HEK293 (cell line): ENCODE measurements around the gene TRAK2.

Source experiments
- CTCF ChIA-PET: fragments of 350-600 bp; formaldehyde crosslinking; extraction: SDS; loops from one replicate; lab custom pipeline; 2021; ENCODE audit warnings: antibody characterized with exemption; lab: Yijun Ruan, JAX
- POLR2A ChIA-PET: fragments of 300-600 bp; formaldehyde crosslinking; extraction: SDS; loops from one replicate; lab custom pipeline; 2020; ENCODE audit warnings: antibody characterized with exemption, inconsistent platforms; lab: Yijun Ruan, JAX
- H3K27ac ChIP-seq: fragments of 200-500 bp; sonication (Bioruptor generic); 2 replicates; pipeline ENCODE4 v1.5.1; 2014; ENCODE audit warnings: low read depth, low read length, control low read depth, inconsistent platforms; ENCODE audit errors: extremely low read depth
- H3K36me3 ChIP-seq, 2 experiments: fragments of 200-500 bp in 1 of 2; sonication (Bioruptor generic) in 1 of 2; 1 replicate in 1 of 2; 2 replicates in 1 of 2; pipeline ENCODE4 v1.5.1; 2014 to 2017; ENCODE audit warnings: inconsistent platforms in 2 of 2, low read length in 2 of 2; ENCODE audit not compliant: control insufficient read depth in 2 of 2, insufficient read depth in 1 of 2
- H3K4me1 ChIP-seq: fragments of 200-500 bp; sonication (Bioruptor generic); 2 replicates; pipeline ENCODE4 v1.5.1; 2014; ENCODE audit warnings: mild to moderate bottlenecking, low read length, inconsistent platforms; ENCODE audit not compliant: control insufficient read depth, insufficient read depth
- H3K4me3 ChIP-seq: 2 replicates; pipeline ENCODE4 v1.5.1; 2011; ENCODE audit warnings: low read depth, mild to moderate bottlenecking, control low read depth, low read length, moderate library complexity
- H3K9me3 ChIP-seq: fragments of 200-500 bp; sonication (Bioruptor generic); 2 replicates; pipeline ENCODE4 v1.5.1; 2014; ENCODE audit warnings: low read depth, low read length, inconsistent platforms; ENCODE audit not compliant: control insufficient read depth, insufficient read depth
- BCL11A ChIP-seq: fragments of 450-650 bp; formaldehyde crosslinking; IDR thresholded peaks from 2 replicates; pipeline ENCODE4 v1.5.1; 2016; ENCODE audit warnings: low read depth, missing biosample characterization, missing genetic modification characterization
- CTCF ChIP-seq: fragments of 450-650 bp; formaldehyde crosslinking; IDR thresholded peaks from 2 replicates; pipeline ENCODE4 v1.5.1; 2016; ENCODE audit warnings: missing biosample characterization, missing genetic modification characterization
- EGR2 ChIP-seq: fragments of 450-650 bp; formaldehyde crosslinking; IDR thresholded peaks from 2 replicates; pipeline ENCODE4 v1.5.1; 2016; ENCODE audit warnings: low read depth, missing biosample characterization, missing genetic modification characterization
- GFI1B ChIP-seq: fragments of 450-650 bp; formaldehyde crosslinking; IDR thresholded peaks from 2 replicates; pipeline ENCODE4 v1.5.1; 2016; ENCODE audit warnings: missing biosample characterization, missing genetic modification characterization
- KLF1 ChIP-seq: fragments of 450-650 bp; formaldehyde crosslinking; IDR thresholded peaks from 2 replicates; pipeline ENCODE4 v1.5.1; 2016; ENCODE audit warnings: missing biosample characterization, missing genetic modification characterization
- KLF17 ChIP-seq: fragments of 450-650 bp; formaldehyde crosslinking; IDR thresholded peaks from 2 replicates; pipeline ENCODE4 v1.5.1; 2016; ENCODE audit warnings: missing biosample characterization, missing genetic modification characterization
- MYNN ChIP-seq: fragments of 450-650 bp; formaldehyde crosslinking; IDR thresholded peaks from 2 replicates; pipeline ENCODE4 v1.5.1; 2016; ENCODE audit warnings: missing biosample characterization, missing genetic modification characterization, borderline replicate concordance
- OSR2 ChIP-seq: fragments of 450-650 bp; formaldehyde crosslinking; IDR thresholded peaks from 2 replicates; pipeline ENCODE4 v1.5.1; 2016; ENCODE audit warnings: missing biosample characterization, missing genetic modification characterization
- PBX3 ChIP-seq: sonication (generic); formaldehyde crosslinking; IDR thresholded peaks from 2 replicates; pipeline ENCODE4 v1.8.1; 2022; ENCODE audit warnings: mild to moderate bottlenecking, moderate library complexity, missing genetic modification reagents
- REST ChIP-seq: fragments of 450-650 bp; formaldehyde crosslinking; IDR thresholded peaks from 2 replicates; pipeline ENCODE4 v1.5.1; 2016; ENCODE audit warnings: missing biosample characterization, missing genetic modification characterization
- TCF7L2 ChIP-seq: IDR thresholded peaks from 2 replicates; pipeline ENCODE4 v1.6.1; 2011; ENCODE audit warnings: low read depth, mild to moderate bottlenecking, inconsistent platforms, low read length, moderate library complexity, borderline replicate concordance
- ZBTB8A ChIP-seq: fragments of 450-650 bp; formaldehyde crosslinking; IDR thresholded peaks from 2 replicates; pipeline ENCODE4 v1.5.1; 2016; ENCODE audit warnings: missing biosample characterization, missing genetic modification characterization
- ZFHX2 ChIP-seq: fragments of 450-650 bp; formaldehyde crosslinking; conservative IDR thresholded peaks from 2 replicates; pipeline ENCODE4 v1.5.1; 2016; ENCODE audit warnings: missing biosample characterization, missing genetic modification characterization
- ZIC2 ChIP-seq: fragments of 450-650 bp; formaldehyde crosslinking; IDR thresholded peaks from 2 replicates; pipeline ENCODE4 v1.5.1; 2016; ENCODE audit warnings: missing biosample characterization, missing genetic modification characterization
- ZNF10 ChIP-seq: fragments of 450-650 bp; formaldehyde crosslinking; IDR thresholded peaks from 2 replicates; pipeline ENCODE4 v1.5.1; 2017; ENCODE audit warnings: missing biosample characterization, missing genetic modification characterization
- ZNF146 ChIP-seq: fragments of 450-650 bp; formaldehyde crosslinking; IDR thresholded peaks from 2 replicates; pipeline ENCODE4 v1.5.1; 2016; ENCODE audit warnings: missing biosample characterization, missing genetic modification characterization
- ZNF223 ChIP-seq: fragments of 450-650 bp; formaldehyde crosslinking; IDR thresholded peaks from 2 replicates; pipeline ENCODE4 v1.5.1; 2016; ENCODE audit warnings: missing biosample characterization, missing genetic modification characterization
- ZNF513 ChIP-seq: fragments of 450-650 bp; IDR thresholded peaks from 2 replicates; pipeline ENCODE4 v1.5.1; 2018; ENCODE audit warnings: missing biosample characterization, missing genetic modification characterization
- ZNF600 ChIP-seq: fragments of 450-650 bp; formaldehyde crosslinking; IDR thresholded peaks from 2 replicates; pipeline ENCODE4 v1.5.1; 2016; ENCODE audit warnings: missing biosample characterization, missing genetic modification characterization
- ZNF660 ChIP-seq: fragments of 450-650 bp; IDR thresholded peaks from 2 replicates; pipeline ENCODE4 v1.5.1; 2018; ENCODE audit warnings: missing biosample characterization, mild to moderate bottlenecking, missing genetic modification characterization
- ZNF792 ChIP-seq: fragments of 450-650 bp; formaldehyde crosslinking; IDR thresholded peaks from 2 replicates; pipeline ENCODE4 v1.5.1; 2016; ENCODE audit warnings: missing biosample characterization, missing genetic modification characterization
- ZNF843 ChIP-seq: fragments of 450-650 bp; formaldehyde crosslinking; IDR thresholded peaks from 2 replicates; pipeline ENCODE4 v1.5.1; 2016; ENCODE audit warnings: missing biosample characterization, missing genetic modification characterization

Gene TRAK2

GRCh38 chr2:201452058-201452921 lies 1.0 kb upstream of the TRAK2 start (continued):
- peak; percentile 3; the same call in 1 of the 2 replicates for TF ChIP-seq REST (tag by site-specific recombination)
- TF ChIP-seq ZNF792, result peak; percentile 82
- 0 out of 2 replicates have a peak, but pooled peaks have one; percentile 30 for TF ChIP-seq PBX3
- TF ChIP-seq GFI1B (tag by site-specific recombination), result no peak
- TF ChIP-seq ZNF146, result no peak
- no peak for TF ChIP-seq ZNF843 (tag by site-specific recombination)
- TF ChIP-seq ZNF513 (tag by site-specific recombination), result no peak
- TF ChIP-seq ZNF10 (tag by site-specific recombination), result peak; percentile 80; the same call in 1 of the 2 replicates
- TF ChIP-seq CTCF, result no peak
- TF ChIP-seq BCL11A (tag by site-specific recombination), result no peak

GRCh38 chr2:201450954-201451291 lies 335 bp downstream of the TRAK2 start:
- CTCF ChIA-PET, result interaction anchor here (0.5 to 0.8 kb wide), 5 partner anchors 11 to 274 kb away, joined by 3 to 4 read pairs (median 4); no protein-coding TSS in a partner anchor
- peak; percentile 80 for TF ChIP-seq EGR2
- peak; percentile 71; the same call in 1 of the 2 replicates for TF ChIP-seq ZBTB8A
- no peak for TF ChIP-seq BCL11A (tag by site-specific recombination)
- peak; percentile 87 for TF ChIP-seq ZFHX2
- no peak for TF ChIP-seq ZNF660
- TF ChIP-seq, all 188 proteins: peak for 3

GRCh38 chr2:201448701-201449100 lies 2.6 kb downstream of the TRAK2 start:
- Histone ChIP-seq H3K36me3 (no peaks in the 10 kb centered on the region), H3K4me3 (no peak overlapping the region), H3K9me3 (no peaks in the 10 kb centered on the region), H3K27ac (no peak overlapping the region), H3K4me1 (peaks cover 9% of the 10 kb centered on the region)
- ChIA-PET CTCF (no interaction called here), POLR2A (interaction anchor here (0.6 kb wide), 2 partner anchors 27 to 450 kb away, joined by 3 read pairs; no protein-coding TSS in a partner anchor)
- TF ChIP-seq MYNN (tag by site-specific recombination) (no peak), GFI1B (tag by site-specific recombination) (peak; percentile 36; the same call in 1 of the 2 replicates), ZFHX2 (no peak), TCF7L2 (0 out of 2 replicates have a peak, but pooled peaks have one; percentile 15), KLF17 (no peak), OSR2 (tag by site-specific recombination) (no peak), ZNF223 (tag by site-specific recombination) (no peak), ZIC2 (tag by site-specific recombination) (peak; percentile 20; the same call in 1 of the 2 replicates), KLF1 (0 out of 2 replicates have a peak, but pooled peaks have one; percentile 22), ZNF600 (tag by site-specific recombination) (no peak)

More at GRCh38 chr2:201450954-201451291, 335 bp downstream of the TRAK2 start:
- Histone ChIP-seq H3K36me3 (peaks cover 4 to 7% of the 10 kb centered on the region in 2 experiments; a peak in 2 of 3 replicates), H3K9me3 (no peaks in the 10 kb centered on the region), H3K4me3 (peak overlapping the region; percentile 100), H3K27ac (peak overlapping the region; percentile 84), H3K4me1 (peaks cover 9% of the 10 kb centered on the region)
- POLR2A ChIA-PET, result interaction anchor here (0.6 to 2.0 kb wide), 18 partner anchors 10 to 330 kb away, joined by 3 to 12 read pairs (median 4); partner anchors contain the start of genes ALS2 and TMEM237
